ENCODE results near the gene LST1. TPM values are rescaled to one million over a fixed set of nuclear protein-coding genes. Genes with fewer than 3 reads are reported as not detected.

Gene LST1
- total RNA-seq, 1 experiment from 2014 or later, result 1.6 TPM

- Histone ChIP-seq H4K20me1 (ENCODE audit: insufficient read depth) (peaks cover 3% of the 10 kb centered on the region; the same call in 1 of the 2 replicates), H3K79me2 (ENCODE audit: low read depth) (peaks cover 51% of the 10 kb centered on the region), H3K27ac (peak overlapping the region; percentile 79; the same call in 1 of the 2 replicates), H3K4me3 (peak overlapping the region; percentile 87), H2AFZ (no peak overlapping the region), H3F3A (ENCODE audit: insufficient read depth, low read depth) (peaks cover 36% of the 10 kb centered on the region), H3K4me2 (peak overlapping the region; percentile 87), H3K9me2 (ENCODE audit: insufficient read depth) (no peaks in the 10 kb centered on the region), H3K9me3 (ENCODE audit: insufficient read depth, low read depth) (no peaks in the 10 kb centered on the region), H3K36me3 (ENCODE audit: low read depth) (peaks cover 49% of the 10 kb centered on the region), H3K27me3 (ENCODE audit: insufficient read depth, low read depth) (no peaks in the 10 kb centered on the region), H3K4me1 (replicated peaks; ENCODE audit: insufficient read depth) (peaks cover 20% of the 10 kb centered on the region)
- DNase-seq, result no peak
- TF ChIP-seq EZH2 (IDR thresholded peaks at IDR 0.05; ENCODE audit: low read depth), result no peak
- TF ChIP-seq, protein P1, sequence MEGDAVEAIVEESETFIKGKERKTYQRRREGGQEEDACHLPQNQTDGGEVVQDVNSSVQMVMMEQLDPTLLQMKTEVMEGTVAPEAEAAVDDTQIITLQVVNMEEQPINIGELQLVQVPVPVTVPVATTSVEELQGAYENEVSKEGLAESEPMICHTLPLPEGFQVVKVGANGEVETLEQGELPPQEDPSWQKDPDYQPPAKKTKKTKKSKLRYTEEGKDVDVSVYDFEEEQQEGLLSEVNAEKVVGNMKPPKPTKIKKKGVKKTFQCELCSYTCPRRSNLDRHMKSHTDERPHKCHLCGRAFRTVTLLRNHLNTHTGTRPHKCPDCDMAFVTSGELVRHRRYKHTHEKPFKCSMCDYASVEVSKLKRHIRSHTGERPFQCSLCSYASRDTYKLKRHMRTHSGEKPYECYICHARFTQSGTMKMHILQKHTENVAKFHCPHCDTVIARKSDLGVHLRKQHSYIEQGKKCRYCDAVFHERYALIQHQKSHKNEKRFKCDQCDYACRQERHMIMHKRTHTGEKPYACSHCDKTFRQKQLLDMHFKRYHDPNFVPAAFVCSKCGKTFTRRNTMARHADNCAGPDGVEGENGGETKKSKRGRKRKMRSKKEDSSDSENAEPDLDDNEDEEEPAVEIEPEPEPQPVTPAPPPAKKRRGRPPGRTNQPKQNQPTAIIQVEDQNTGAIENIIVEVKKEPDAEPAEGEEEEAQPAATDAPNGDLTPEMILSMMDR (conservative IDR thresholded peaks at IDR 0.05), result no peak
- CTCF ChIA-PET, result interaction anchor here (0.6 kb wide), 1 partner anchor 37 kb away, joined by 3 read pairs; no protein-coding TSS in a partner anchor
- intact Hi-C loops (cut with micrococcal nuclease; ENCODE audit: unreplicated experiment), result loop anchor here (2.0 kb wide), 1 partner anchor 17 kb away; no protein-coding TSS in a partner anchor
- POLR2A ChIA-PET (ENCODE audit: unreplicated experiment), result interaction anchor here (0.7 kb wide), 1 partner anchor 124 kb away, joined by 4 read pairs; the partner anchor contains the start of gene MICB
- no TSS peak for BruUV-seq (replicated peaks)
Observed at GRCh38 chr6:31621991-31622390, 35.9 kb downstream of the LST1 start.

GRCh38 chr6:31622684-31623091 is 36.6 kb downstream of the LST1 start:
- ChIA-PET POLR2A (ENCODE audit: unreplicated experiment) (interaction anchor here (0.6 to 0.7 kb wide), 3 partner anchors 30 to 540 kb away, joined by 3 to 8 read pairs (median 6); partner anchors contain the start of gene APOM), CTCF (interaction anchor here (0.5 kb wide), 1 partner anchor 21 kb away, joined by 5 read pairs; no protein-coding TSS in a partner anchor)
- TF ChIP-seq, protein P1 (conservative IDR thresholded peaks at IDR 0.05), result no peak
- no peak for TF ChIP-seq EZH2 (IDR thresholded peaks at IDR 0.05; ENCODE audit: low read depth)
- H3K9me3 ChIP-seq (ENCODE audit: insufficient read depth, low read depth), result no peaks in the 10 kb centered on the region
- intact Hi-C loops (cut with micrococcal nuclease; ENCODE audit: unreplicated experiment), result no loop called here
- H3K4me3 ChIP-seq, result peak overlapping the region; percentile 87; the same call in 1 of the 2 replicates
- DNase-seq, result no peak
- H3K27me3 ChIP-seq (ENCODE audit: insufficient read depth, low read depth), result no peaks in the 10 kb centered on the region
- H3K4me1 ChIP-seq (replicated peaks; ENCODE audit: insufficient read depth), result peaks cover 20% of the 10 kb centered on the region
- H3F3A ChIP-seq (ENCODE audit: insufficient read depth, low read depth), result peaks cover 37% of the 10 kb centered on the region
- peaks cover 3% of the 10 kb centered on the region; the same call in 1 of the 2 replicates for H4K20me1 ChIP-seq (ENCODE audit: insufficient read depth)
- peaks cover 51% of the 10 kb centered on the region for H3K79me2 ChIP-seq (ENCODE audit: low read depth)
- peak overlapping the region; percentile 87 for H3K4me2 ChIP-seq
- BruUV-seq (replicated peaks), result no TSS peak
- H2AFZ ChIP-seq, result no peak overlapping the region
- H3K27ac ChIP-seq, result no peak overlapping the region
- peaks cover 50% of the 10 kb centered on the region for H3K36me3 ChIP-seq (ENCODE audit: low read depth)
- H3K9me2 ChIP-seq (ENCODE audit: insufficient read depth), result no peaks in the 10 kb centered on the region

- Histone ChIP-seq H4K20me1 (ENCODE audit: insufficient read depth) (peaks cover 3% of the 10 kb centered on the region; the same call in 1 of the 2 replicates), H3K79me2 (ENCODE audit: low read depth) (peaks cover 51% of the 10 kb centered on the region), H3K27me3 (ENCODE audit: insufficient read depth, low read depth) (no peaks in the 10 kb centered on the region), H3K4me2 (no peak overlapping the region), H3K4me1 (replicated peaks; ENCODE audit: insufficient read depth) (peaks cover 20% of the 10 kb centered on the region), H3K9me3 (ENCODE audit: insufficient read depth, low read depth) (no peaks in the 10 kb centered on the region), H2AFZ (no peak overlapping the region), H3K9me2 (ENCODE audit: insufficient read depth) (no peaks in the 10 kb centered on the region), H3K27ac (no peak overlapping the region), H3F3A (ENCODE audit: insufficient read depth, low read depth) (peaks cover 37% of the 10 kb centered on the region), H3K4me3 (no peak overlapping the region), H3K36me3 (ENCODE audit: low read depth) (peaks cover 62% of the 10 kb centered on the region)
- BruUV-seq (replicated peaks), result no TSS peak
- no peak for DNase-seq
- intact Hi-C loops (cut with micrococcal nuclease; ENCODE audit: unreplicated experiment), result no loop called here
- ChIA-PET CTCF (no interaction called here), POLR2A (ENCODE audit: unreplicated experiment) (interaction anchor here (0.7 kb wide), 1 partner anchor 92 kb away, joined by 5 read pairs; no protein-coding TSS in a partner anchor)
- no peak for TF ChIP-seq EZH2 (IDR thresholded peaks at IDR 0.05; ENCODE audit: low read depth)
- TF ChIP-seq, protein P1 (conservative IDR thresholded peaks at IDR 0.05), result no peak
Observed at GRCh38 chr6:31624070-31624469, 38.0 kb downstream of the LST1 start.

All from PC-9 (cell line).